Adrenal gland (tissue), 5 donors: ENCODE measurements around the gene RBFOX1.

ENCODE experiments used
- POLR2A ChIP-seq, 2 donors: fragments of 450-650 bp; IDR thresholded peaks; one replicate each; pipeline ENCODE4 v1.6.1; 2017; ENCODE audit warnings: antibody characterized with exemption in 2 of 2, mild to moderate bottlenecking in 2 of 2, moderate library complexity in 1 of 2
- TF ChIP-seq, protein P1 (sequence below), 6 experiments: fragments of 450-650 bp in 4 of 6; fragments of 200-600 bp in 2 of 6; sonication (generic) in 1 of 6; IDR thresholded peaks; 1 replicate in 5 of 6; 2 replicates in 1 of 6; pipeline versions ENCODE4 v1.5.1 to v1.8.0; 2016 to 2021; ENCODE audit warnings: antibody characterized with exemption in 6 of 6, mild to moderate bottlenecking in 2 of 6, moderate library complexity in 1 of 6
- donor health status: DM: no; HTN: no; CAD: no.

DNA sequence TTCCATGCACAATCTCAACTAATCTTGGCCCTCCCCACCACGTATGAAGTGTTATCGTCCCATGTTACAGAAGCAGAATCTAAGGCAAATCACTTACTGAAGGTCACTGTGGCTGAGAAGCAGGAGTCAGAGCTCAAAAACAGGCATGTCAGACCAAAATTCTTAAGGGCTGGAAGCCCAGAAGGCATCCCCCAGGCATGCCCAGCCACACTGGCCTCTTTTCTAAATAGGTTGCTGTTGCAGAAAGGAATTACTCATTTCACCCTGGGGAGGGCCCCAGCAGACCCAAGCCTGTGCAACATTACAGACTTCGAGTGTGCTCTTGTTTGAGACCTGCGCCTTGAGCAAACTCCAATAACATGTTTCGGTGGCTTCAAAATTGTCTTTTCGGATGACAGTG is 194.1 kb downstream of the RBFOX1 start:
- TF ChIP-seq, protein P1, sequence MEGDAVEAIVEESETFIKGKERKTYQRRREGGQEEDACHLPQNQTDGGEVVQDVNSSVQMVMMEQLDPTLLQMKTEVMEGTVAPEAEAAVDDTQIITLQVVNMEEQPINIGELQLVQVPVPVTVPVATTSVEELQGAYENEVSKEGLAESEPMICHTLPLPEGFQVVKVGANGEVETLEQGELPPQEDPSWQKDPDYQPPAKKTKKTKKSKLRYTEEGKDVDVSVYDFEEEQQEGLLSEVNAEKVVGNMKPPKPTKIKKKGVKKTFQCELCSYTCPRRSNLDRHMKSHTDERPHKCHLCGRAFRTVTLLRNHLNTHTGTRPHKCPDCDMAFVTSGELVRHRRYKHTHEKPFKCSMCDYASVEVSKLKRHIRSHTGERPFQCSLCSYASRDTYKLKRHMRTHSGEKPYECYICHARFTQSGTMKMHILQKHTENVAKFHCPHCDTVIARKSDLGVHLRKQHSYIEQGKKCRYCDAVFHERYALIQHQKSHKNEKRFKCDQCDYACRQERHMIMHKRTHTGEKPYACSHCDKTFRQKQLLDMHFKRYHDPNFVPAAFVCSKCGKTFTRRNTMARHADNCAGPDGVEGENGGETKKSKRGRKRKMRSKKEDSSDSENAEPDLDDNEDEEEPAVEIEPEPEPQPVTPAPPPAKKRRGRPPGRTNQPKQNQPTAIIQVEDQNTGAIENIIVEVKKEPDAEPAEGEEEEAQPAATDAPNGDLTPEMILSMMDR (IDR thresholded peaks at IDR 0.05), result no peak
- no peak for TF ChIP-seq POLR2A (IDR thresholded peaks at IDR 0.05)
